GM12864 (cell line): ENCODE results near the gene AKAP13.

Source experiments
- DNase-seq: peaks from one replicate; pipeline ENCODE4 v3.0.0-alpha.2; 2011; ENCODE audit warnings: low read depth
- H3K4me3 ChIP-seq: 2 replicates; pipeline ENCODE4 v1.5.1; 2011; ENCODE audit warnings: mild to moderate bottlenecking, low read depth, low read length, control low read depth
- CTCF ChIP-seq: IDR thresholded peaks from 2 replicates; pipeline ENCODE4 v1.5.1; 2011; ENCODE audit warnings: low read depth, mild to moderate bottlenecking, moderate library complexity, low read length, control low read depth, inconsistent platforms; ENCODE audit errors: missing control alignments

AKAP13 gene

GRCh38 chr15:85498471-85498870, 118.1 kb downstream of the AKAP13 start:
- no peak for DNase-seq
- no peak for TF ChIP-seq CTCF
- H3K4me3 ChIP-seq, result no peak overlapping the region

GRCh38 chr15:85499371-85499887, 119.0 kb downstream of the AKAP13 start:
- H3K4me3 ChIP-seq, result no peak overlapping the region
- DNase-seq, result no peak
- TF ChIP-seq CTCF, result no peak

DNA sequence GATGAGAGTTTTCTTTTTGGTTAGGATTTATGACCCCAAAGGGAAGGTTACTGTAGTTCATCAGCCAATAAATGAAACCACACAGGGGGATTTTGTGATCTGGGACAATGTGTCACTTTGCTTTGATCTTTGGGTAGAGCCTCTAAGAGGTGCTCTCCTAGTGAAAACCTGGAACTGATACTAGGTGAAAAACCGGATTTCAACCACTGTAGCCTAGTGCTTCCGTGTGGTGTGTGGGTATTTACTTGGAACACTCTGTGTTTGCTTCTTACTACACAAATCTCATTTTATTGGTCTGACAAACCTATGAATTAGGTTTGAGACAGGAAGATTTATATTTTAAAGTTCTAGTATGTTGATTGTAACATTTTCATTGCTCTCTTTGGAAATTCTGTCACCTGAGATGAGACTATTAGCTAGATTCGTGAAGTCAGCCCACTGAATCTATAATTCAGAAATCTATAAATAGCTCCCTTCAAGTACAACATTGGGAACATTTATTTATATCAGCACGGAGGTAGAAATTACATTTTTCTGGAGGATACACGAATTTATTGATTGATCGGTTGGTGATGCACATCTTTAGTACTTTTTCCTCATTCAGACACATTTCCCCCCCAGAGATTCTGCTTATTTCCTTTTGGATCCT, 119.8 kb downstream of the AKAP13 start:
- no peak overlapping the region for H3K4me3 ChIP-seq
- TF ChIP-seq CTCF, result no peak
- no peak for DNase-seq

- DNase-seq, result no peak
- no peak overlapping the region for H3K4me3 ChIP-seq
- no peak for TF ChIP-seq CTCF
Observed at GRCh38 chr15:85500729-85501128, 120.3 kb downstream of the AKAP13 start.

DNA sequence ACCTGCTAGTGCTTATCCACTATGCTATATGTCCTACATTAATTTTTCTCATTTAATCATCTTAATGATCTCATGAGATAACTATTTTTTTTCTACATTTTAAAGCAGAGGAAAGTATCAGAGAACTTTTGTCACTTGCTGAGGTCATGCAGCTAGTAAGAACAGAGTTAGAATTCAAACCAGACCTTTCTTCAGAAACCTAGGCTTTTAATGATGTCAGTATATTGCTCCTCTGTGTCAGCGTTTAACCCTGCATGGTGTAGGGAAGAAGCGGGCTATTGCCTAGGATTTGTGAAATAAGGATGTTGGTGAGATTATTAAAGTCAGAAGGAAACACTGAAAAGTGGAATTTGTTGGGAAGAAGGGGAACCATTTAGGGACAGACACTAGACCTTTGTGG, 121.2 kb downstream of the AKAP13 start:
- TF ChIP-seq CTCF, result no peak
- DNase-seq, result no peak
- no peak overlapping the region for H3K4me3 ChIP-seq

- H3K4me3 ChIP-seq, result no peak overlapping the region
- no peak for DNase-seq
- no peak for TF ChIP-seq CTCF
Observed at GRCh38 chr15:85503151-85503799, 122.9 kb downstream of the AKAP13 start.
